Stimulated activated CD4-positive, alpha-beta T cell treated with anti-CD3 and anti-CD28 coated beads, Interleukin-2, amount 100 ng/mL, for 24 hours (primary cell): ENCODE measurements around the gene C1orf35.

Source experiments
- DNase-seq, 2 donors: peaks; one replicate each; pipeline ENCODE4 v3.0.0-alpha.2; 2020

The C1orf35 gene

GRCh38 chr1:228062085-228062791 lies 40.9 kb downstream of the C1orf35 start:
- DNase-seq = no peak

- no peak for DNase-seq
Measured at GRCh38 chr1:228061411-228062084, 41.6 kb downstream of the C1orf35 start.

GRCh38 chr1:228060458-228061190 lies 42.5 kb downstream of the C1orf35 start:
- no peak for DNase-seq

- DNase-seq = peak; percentile 66 to 75
Measured at GRCh38 chr1:228059634-228060457, 43.3 kb downstream of the C1orf35 start.

GRCh38 chr1:228058949-228059633 lies 44.0 kb downstream of the C1orf35 start:
- peak; percentile 34 to 36 for DNase-seq

GRCh38 chr1:228058172-228058948 lies 44.8 kb downstream of the C1orf35 start:
- DNase-seq = no peak
